Activated CD4-positive, alpha-beta T cell treated with anti-CD3 and anti-CD28 coated beads for 4 hours (primary cell): ENCODE results near the gene SV2A.
"Not testable (repeated sequence)": the region's sequence is repeated elsewhere in the genome, so short reads cannot be mapped to it uniquely, and the experiment has no call there.

Experiments used
- DNase-seq, 2 donors: peaks; one replicate each; pipeline ENCODE4 v3.0.0-alpha.2; 2020

Gene SV2A

GRCh38 chr1:149917571-149918144 is at the start of gene SV2A:
TSS of gene SV2A (minus strand) at chr1:149917844. CDS start at chr1:149913840, 4,004 bp downstream.
- DNase-seq: peak; percentile 40 to 44

GRCh38 chr1:149967041-149967440 is 49.4 kb upstream of the SV2A start:
- no peak for DNase-seq

DNA sequence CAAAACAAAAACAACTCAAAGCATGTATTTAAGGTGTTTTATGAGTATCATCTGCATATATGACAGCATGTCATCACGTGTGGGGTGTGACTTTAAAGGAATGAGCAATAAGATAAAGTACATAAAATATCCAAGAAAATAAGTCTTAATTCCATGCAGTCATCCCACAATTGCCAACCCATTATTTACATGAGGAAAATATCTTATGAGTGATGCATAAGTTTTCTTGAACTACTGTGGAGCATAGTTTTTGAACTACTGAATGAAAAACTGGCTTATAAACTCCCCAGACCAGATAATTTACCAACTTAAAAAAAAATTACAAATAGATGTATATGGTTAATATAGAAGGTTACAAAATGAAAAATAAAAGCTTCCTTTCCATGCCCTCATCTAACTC is 48.8 kb upstream of the SV2A start:
- DNase-seq: no peak

- DNase-seq: no peak
These were observed 47.8 kb upstream of the SV2A start for GRCh38 chr1:149965440-149965839.

- no peak for DNase-seq
These were observed 45.7 kb upstream of the SV2A start for GRCh38 chr1:149963358-149963757.

DNA sequence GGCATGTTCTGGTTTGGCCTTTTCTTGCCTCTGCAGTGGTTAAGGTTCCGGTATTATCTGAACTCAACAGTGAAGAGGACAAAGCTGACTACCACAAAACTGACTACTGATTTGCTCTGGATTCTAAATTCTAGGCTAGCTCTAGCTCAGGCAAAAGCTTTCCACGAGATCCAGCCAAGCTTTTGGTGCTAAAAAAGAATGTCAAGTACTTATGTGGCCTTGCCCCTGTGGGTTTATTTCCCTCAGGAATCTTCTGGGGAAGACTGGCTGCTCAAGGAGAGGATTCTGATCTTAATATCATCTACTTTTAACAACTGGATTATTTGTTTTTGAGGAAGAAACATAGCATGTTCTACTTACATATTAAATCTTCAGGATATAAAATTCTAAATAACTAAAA is 45.1 kb upstream of the SV2A start:
- DNase-seq: no peak

- peak; percentile 15 to 51 for DNase-seq
These were observed 44.5 kb upstream of the SV2A start for GRCh38 chr1:149962039-149962647.

- DNase-seq: not testable (repeated sequence)
These were observed 39.9 kb upstream of the SV2A start for GRCh38 chr1:149957548-149957947.

DNA sequence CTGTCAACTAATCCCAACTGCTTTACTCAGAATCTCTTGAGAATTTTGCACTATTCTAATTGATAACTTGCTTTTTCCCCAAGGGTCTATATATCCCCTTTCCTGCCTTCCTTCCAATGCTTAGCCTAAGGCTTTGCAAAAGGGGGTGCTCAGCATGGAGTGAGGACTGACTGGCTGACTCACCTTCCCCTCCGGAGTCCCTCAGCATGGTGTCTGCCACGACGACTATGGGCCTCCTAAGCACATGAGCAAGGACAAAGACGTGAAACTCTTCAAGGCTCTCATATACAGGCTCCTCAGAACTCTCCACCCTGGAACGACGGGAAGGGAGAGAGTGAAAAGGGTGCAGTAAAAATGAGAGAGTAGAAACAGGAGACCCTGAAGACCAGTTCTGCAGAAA is 32.3 kb upstream of the SV2A start:
- DNase-seq: no peak

GRCh38 chr1:149945206-149945605 is 27.6 kb upstream of the SV2A start:
- DNase-seq: no peak

GRCh38 chr1:149942885-149943284 is 25.2 kb upstream of the SV2A start:
- no peak for DNase-seq

DNA sequence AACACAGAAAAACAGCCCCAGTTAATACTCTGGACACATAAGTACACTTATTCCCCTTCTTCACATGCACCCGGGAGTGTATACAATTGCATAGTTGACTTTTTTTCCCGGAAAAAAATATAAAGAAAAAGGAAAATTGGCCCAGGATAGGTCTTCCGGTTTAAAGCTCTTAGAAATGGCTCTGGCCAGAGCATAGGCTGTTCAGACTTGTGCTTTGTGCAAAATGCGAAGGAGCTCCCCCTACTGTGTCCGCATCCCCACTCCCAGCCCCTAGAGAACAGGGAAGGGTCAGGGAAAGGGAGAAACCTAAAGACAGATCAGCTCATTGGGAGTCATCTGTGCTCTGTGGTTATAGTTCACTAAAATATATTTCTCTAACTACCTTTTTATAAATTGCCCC is 24.6 kb upstream of the SV2A start:
- no peak for DNase-seq

- no peak for DNase-seq
These were observed 22.8 kb upstream of the SV2A start for GRCh38 chr1:149940427-149940826.

DNA sequence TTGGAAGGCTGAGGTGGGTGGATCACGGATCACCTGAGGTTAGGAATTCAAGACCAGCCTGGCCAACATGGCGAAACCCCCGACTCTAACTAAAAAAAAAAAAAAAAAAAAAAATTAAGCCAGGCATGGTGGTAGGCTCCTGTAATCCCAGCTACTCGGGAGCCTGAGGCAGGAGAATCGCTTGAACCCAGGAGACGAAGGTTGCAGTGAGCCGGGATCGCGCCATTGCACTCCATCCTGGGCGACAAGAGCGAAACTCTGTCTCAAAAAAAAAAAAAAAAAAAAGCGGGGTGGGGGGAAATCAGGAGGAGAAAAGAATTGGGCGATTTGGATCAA is 21.0 kb upstream of the SV2A start:
- DNase-seq: not testable (repeated sequence)

DNA sequence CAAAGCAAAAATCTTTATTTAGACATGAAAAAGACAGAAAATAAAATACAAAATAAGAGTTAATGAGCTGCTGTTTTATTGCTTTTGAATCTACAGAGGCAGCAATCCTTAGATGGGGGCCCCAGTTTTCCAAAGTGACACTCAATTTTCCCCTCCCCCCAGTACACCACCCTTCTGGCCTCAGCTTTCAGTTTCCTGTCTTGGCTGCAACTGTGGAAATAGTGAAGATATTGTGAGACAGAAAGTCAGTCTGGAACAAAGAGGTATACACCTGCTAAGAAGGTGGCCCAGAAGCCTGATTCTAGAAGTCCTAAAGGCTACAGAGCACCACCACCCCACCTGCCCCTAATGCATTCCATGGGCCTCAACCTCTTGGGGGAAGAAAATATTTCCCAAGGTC is 20.1 kb upstream of the SV2A start:
- no peak for DNase-seq

- DNase-seq: no peak
These were observed 19.5 kb upstream of the SV2A start for GRCh38 chr1:149936992-149937705.

DNA sequence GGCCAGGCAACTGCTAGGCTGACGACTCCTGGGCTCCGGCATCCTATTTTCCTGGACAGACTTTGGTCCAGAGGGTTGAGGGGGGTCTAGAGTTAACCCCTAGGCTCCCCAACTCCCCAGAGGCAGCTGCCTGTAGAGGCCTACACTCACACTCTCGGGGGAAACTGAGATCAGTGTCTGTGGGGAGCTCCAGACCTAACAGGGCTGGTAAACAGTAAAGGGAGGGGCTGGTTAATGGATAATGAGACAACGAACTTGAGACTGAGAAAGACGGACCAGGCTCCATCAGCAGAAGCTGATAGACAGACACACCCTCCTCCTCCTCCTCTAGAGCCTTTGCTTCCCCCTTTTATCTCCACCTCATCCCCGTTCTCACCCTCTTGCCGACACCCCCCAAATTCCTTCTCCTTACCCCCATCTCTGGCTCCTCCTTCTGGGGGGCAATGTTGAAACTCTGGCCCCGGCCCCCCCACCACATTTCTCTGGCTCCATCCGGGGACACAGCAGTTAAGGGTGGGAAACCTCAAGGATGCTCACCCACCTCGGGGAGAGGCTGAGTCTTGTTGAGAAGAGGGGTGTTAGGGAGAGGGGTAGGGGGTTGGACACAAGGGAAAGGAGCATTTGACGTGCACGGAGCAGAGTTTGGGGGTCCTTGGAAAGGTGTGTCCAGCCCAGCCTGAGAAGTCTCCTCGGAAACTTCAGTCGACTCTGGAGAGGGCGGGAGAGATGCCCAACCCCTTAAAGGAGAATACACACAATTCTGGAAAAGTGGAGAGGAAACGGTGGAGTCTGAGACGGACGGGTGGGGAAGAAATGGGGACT is 18.7 kb upstream of the SV2A start, which contains the start of gene MTMR11:
MTMR11 (minus strand) TSS at position 710 of the 822 bp plus-strand sequence; CDS start at position 478, 232 bp downstream.
- DNase-seq: no peak

GRCh38 chr1:149934356-149934755 is 16.7 kb upstream of the SV2A start:
- no peak for DNase-seq

GRCh38 chr1:149933208-149933607 is 15.6 kb upstream of the SV2A start:
- DNase-seq: no peak

GRCh38 chr1:149932474-149932873 is 14.8 kb upstream of the SV2A start:
- DNase-seq: no peak

- no peak for DNase-seq
These were observed 13.7 kb upstream of the SV2A start for GRCh38 chr1:149931212-149931790.

GRCh38 chr1:149929856-149930255 is 12.2 kb upstream of the SV2A start:
- DNase-seq: no peak

DNA sequence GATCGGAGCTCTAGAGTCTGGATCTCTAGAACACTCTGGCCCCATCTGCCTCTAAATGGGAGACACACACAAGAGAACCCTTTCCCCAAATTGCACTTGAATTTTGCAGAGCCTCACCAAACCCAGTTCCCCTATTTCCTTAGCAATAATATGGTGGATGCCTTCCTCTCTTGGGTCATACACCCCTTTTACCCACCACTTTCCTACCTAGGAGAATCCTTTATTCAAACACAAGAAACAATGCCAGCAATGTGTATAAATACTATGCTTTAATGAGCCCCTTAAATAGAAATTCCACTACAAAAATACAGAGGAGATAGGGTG is 10.7 kb upstream of the SV2A start:
- DNase-seq: no peak
